ENCODE results near the gene PPP1R3F.

- TF ChIP-seq CTCF (IDR thresholded peaks at IDR 0.05; ENCODE audit: low read depth, low read length, missing input control) (no peak), YY1 (IDR thresholded peaks at IDR 0.05) (no peak), SP1 (IDR thresholded peaks at IDR 0.05) (no peak), GABPA (IDR thresholded peaks at IDR 0.05 in 1 of 2, conservative IDR thresholded peaks at IDR 0.05 in 1 of 2) (no peak), MAX (IDR thresholded peaks at IDR 0.05) (no peak), ZBTB33 (IDR thresholded peaks at IDR 0.05) (no peak), RXRA (IDR thresholded peaks at IDR 0.05) (no peak), TAF1 (conservative IDR thresholded peaks at IDR 0.05) (no peak), ATF3 (IDR thresholded peaks at IDR 0.05) (no peak), EGR1 (IDR thresholded peaks at IDR 0.05; ENCODE audit: low read depth in 2 of 2) (no peak), REST (IDR thresholded peaks at IDR 0.05) (no peak), JUND (IDR thresholded peaks at IDR 0.05) (no peak)
Observed at GRCh38 chrX:49273181-49273727, 3.7 kb downstream of the PPP1R3F start.

Measured in liver (tissue), 3 donors.